Measurements from ENCODE around the gene RGS9. TPM values are rescaled to one million over a fixed set of nuclear protein-coding genes. Genes with fewer than 3 reads are reported as not detected.

Gene RGS9
- total RNA-seq, 2 donors from 2014 or later, result 4.3 to 4.4 TPM

- 65 to 70% methylated on average over 5 of the region's 5 CpGs for WGBS, 2 donors
- DNase-seq (no peak), ATAC-seq (no peak)
- no peaks in the 10 kb centered on the region for H3K4me1 ChIP-seq
- H3K9me3 ChIP-seq, result no peaks in the 10 kb centered on the region
- no peak for TF ChIP-seq CTCF (IDR thresholded peaks at IDR 0.05)
- H3K27me3 ChIP-seq, result no peaks in the 10 kb centered on the region
- intact Hi-C loops (cut with DNase I), result no loop called here
- H3K27ac ChIP-seq, result no peak overlapping the region
- H3K4me3 ChIP-seq, result no peak overlapping the region
- no peaks in the 10 kb centered on the region for H3K36me3 ChIP-seq (replicated peaks in 1 of 2; ENCODE audit: insufficient read depth in 1 of 2, low read depth in 2 of 2)
Measured at GRCh38 chr17:65259281-65259680, 122.1 kb downstream of the RGS9 start.

DNA sequence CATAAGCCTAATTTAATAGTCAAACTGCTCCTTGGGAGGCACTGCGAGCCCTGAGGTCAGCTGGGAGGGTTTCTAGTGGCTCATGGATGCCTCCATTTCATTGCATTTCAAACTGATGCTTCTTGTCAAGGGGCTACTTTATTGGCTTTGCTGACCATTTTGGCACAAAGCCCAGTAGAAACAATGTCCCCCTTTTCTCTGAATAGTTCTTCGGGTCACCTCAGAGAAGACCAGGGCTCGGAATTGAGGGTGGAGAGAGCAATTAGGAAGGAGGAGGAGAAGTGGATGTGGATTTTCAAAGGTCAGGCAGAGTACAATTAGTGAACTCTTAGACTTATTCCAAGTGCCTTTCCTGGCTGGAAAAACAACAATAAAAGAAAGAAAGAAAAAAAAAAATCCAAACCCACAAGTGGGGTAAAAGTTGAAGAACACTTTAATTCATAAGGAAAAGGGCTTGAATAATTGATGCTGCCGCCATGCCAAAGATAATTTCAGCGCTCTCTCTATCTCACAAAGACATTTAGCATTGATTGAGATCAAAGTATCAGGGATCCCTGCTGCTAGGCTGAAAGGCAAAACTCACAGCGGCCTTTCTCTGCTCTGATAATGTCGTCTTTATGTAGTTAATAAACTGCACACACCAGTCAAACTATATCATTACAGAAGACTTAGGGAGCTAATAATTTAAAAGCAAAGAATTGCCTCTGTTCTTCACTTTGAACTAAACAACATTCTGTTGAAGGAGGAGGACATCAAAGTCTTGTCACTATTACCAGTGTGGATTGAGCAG is 122.7 kb downstream of the RGS9 start:
- DNase-seq (no peak), ATAC-seq (no peak)
- Histone ChIP-seq H3K4me1 (no peaks in the 10 kb centered on the region), H3K27ac (no peak overlapping the region), H3K9me3 (no peaks in the 10 kb centered on the region), H3K4me3 (no peak overlapping the region), H3K36me3 (replicated peaks in 1 of 2; ENCODE audit: insufficient read depth in 1 of 2, low read depth in 2 of 2) (no peaks in the 10 kb centered on the region), H3K27me3 (no peaks in the 10 kb centered on the region)
- WGBS, 2 donors, result 65 to 67% methylated on average over 7 of the region's 7 CpGs
- TF ChIP-seq POLR2A (IDR thresholded peaks at IDR 0.05) (no peak), CTCF (IDR thresholded peaks at IDR 0.05) (no peak)
- intact Hi-C loops (cut with DNase I), result no loop called here

DNA sequence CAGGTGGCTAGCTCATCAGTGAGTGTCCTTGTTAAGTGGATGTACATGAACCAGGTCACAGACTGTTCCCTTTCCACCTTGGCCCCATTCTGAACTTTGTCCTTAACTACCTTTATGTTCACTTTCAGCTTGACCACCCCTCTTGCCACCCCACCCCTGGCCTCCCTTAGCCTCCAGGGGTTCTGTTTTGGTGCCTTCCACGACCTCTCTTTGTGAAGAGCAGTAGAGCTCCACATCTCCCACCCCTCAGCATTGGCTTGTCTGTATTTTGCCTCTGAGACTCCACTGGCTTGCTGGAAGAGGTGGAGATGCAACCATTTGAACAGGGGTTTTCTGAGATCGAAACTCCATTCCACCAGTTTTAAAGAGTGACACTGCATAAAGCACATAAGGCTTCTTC is 123.5 kb downstream of the RGS9 start:
- Histone ChIP-seq H3K27me3 (no peaks in the 10 kb centered on the region), H3K4me3 (no peak overlapping the region), H3K36me3 (replicated peaks in 1 of 2; ENCODE audit: insufficient read depth in 1 of 2, low read depth in 2 of 2) (no peaks in the 10 kb centered on the region), H3K9me3 (no peaks in the 10 kb centered on the region), H3K27ac (no peak overlapping the region), H3K4me1 (no peaks in the 10 kb centered on the region)
- 52 to 62% methylated on average over 2 of the region's 2 CpGs for WGBS, 2 donors
- ATAC-seq (no peak), DNase-seq (no peak)
- intact Hi-C loops (cut with DNase I), result no loop called here
- TF ChIP-seq POLR2A (IDR thresholded peaks at IDR 0.05) (no peak), CTCF (IDR thresholded peaks at IDR 0.05) (no peak)

GRCh38 chr17:65261152-65261551 is 124.0 kb downstream of the RGS9 start:
- Histone ChIP-seq H3K36me3 (replicated peaks in 1 of 2; ENCODE audit: insufficient read depth in 1 of 2, low read depth in 2 of 2) (no peaks in the 10 kb centered on the region), H3K27ac (no peak overlapping the region), H3K27me3 (no peaks in the 10 kb centered on the region), H3K4me1 (no peaks in the 10 kb centered on the region), H3K4me3 (no peak overlapping the region), H3K9me3 (no peaks in the 10 kb centered on the region)
- ATAC-seq (no peak), DNase-seq (no peak)
- TF ChIP-seq CTCF (IDR thresholded peaks at IDR 0.05) (no peak), POLR2A (IDR thresholded peaks at IDR 0.05) (no peak)
- WGBS, 2 donors, result 72 to 79% methylated on average over 4 of the region's 4 CpGs
- intact Hi-C loops (cut with DNase I), result no loop called here

All from body of pancreas (tissue), 4 donors.